NOMO-1 (cell line): ENCODE data around the gene NOL4L.

Experiments
- DNase-seq, 2 experiments: peaks; one replicate each; lab custom pipeline; 2025; ENCODE audit not compliant: unreplicated experiment in 2 of 2; lab: John Stamatoyannopoulos, UW

The NOL4L gene

GRCh38 chr20:32488066-32488838, 96.9 kb downstream of the NOL4L start:
- DNase-seq = no peak

DNA sequence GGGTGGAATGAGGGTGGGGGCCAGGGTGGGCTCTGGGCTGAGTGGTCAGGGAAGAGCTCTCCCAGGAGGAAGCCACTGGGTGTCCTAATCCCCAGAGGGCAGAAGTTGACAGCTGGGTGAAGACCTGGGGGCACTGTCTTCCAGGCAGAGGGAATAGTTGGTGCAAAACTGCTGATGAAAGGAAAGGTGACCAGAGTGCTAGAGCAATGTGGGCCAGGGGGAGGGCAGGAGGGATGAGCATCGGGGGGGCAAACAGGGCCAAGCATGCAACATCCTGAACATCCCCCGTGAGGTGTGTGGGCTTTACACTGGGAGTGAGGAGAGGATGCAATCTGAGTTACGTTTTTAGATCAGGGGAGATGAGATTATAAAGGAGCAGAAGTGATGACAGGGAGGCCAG, 97.8 kb downstream of the NOL4L start:
- no peak for DNase-seq

- DNase-seq = no peak
Observed at GRCh38 chr20:32485770-32486478, 99.2 kb downstream of the NOL4L start.

GRCh38 chr20:32484958-32485769, 100.0 kb downstream of the NOL4L start:
- peak; percentile 64 to 83 for DNase-seq

DNA sequence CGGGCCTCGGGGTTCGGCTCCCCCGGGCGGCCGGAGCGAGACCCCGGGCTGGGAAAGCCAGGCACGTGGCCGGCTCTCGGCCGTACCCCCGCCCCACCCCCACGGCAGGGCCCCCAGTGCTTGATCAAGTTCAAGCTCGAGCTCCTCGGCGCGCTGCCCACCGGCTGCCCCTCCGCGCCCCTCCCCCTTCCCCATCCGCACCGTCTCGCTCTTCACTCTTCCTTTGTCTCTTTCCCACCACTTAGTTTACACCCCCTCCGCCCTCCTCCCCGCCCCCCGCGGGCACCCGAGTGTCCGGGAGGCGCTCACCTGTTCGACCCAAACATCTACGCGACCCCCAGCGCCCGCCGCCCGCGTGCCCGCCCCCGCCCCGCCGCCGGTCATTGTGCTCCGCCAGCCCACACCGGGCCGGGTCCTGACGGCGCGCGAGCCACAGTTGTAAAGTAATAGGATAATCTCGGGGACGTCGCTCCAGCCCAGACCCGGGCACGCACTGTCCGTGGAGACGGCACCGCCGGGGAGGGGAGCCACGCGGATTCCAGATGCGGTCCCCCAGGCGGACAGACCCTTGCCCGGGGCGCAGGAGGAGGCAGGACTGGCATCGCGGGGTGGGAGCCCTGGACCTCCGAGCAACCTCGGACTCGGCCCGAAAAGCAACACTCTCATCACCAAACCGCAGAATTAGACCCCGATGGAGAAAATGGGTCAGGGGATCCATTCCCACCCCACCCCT, 100.7 kb downstream of the NOL4L start:
- DNase-seq = no peak

- DNase-seq = peak; percentile 12 to 26
Observed at GRCh38 chr20:32483351-32484224, 101.5 kb downstream of the NOL4L start.

GRCh38 chr20:32482442-32483261, 102.5 kb downstream of the NOL4L start:
- peak; percentile 49 to 61 for DNase-seq

- no peak for DNase-seq
Observed at GRCh38 chr20:32482143-32482441, 103.0 kb downstream of the NOL4L start.

GRCh38 chr20:32481311-32482142, 103.6 kb downstream of the NOL4L start:
- DNase-seq = no peak

DNA sequence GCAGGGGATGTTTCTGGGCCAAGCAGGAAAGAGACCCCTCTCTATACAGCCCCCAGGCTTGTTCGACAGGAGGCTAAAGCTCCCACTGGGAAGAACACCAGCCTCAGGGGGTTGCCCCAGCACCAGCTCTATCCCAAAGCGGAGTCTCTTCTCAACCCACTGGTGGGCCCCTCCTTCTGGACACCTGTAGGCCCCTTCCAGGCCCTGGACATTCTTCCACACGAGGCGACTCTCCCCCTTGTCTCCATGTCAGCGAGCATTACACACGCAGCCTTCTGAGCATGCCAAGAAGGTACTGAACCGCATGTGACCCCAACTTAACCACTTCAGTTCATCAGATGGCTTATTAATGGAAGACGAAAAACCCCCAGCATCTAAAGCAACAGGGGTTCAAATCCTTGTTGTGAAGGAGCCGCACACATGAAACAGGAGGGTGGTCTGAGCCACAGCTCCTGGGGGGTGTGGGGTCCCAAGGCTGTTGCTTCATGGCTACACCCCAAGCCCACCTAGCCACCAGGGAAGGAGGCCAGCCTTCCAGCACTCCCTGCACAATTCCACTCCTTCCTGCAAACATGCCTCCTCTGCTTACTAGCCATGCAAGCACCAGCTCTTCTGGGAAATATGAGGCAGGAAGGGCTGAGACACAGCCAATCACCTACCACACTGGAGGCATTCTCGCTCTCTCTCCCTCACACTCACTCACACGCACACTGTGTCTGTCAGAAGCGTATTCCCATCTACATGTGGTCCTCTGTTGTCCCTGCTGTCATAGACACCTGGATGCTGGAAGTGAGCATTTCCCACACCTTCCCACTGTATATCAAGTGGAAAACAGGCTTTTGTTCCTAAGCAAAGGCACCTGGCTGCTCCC, 104.5 kb downstream of the NOL4L start:
- DNase-seq = no peak

- no peak for DNase-seq
Observed at GRCh38 chr20:32479697-32480171, 105.4 kb downstream of the NOL4L start.

GRCh38 chr20:32479012-32479411, 106.1 kb downstream of the NOL4L start:
- DNase-seq = no peak

DNA sequence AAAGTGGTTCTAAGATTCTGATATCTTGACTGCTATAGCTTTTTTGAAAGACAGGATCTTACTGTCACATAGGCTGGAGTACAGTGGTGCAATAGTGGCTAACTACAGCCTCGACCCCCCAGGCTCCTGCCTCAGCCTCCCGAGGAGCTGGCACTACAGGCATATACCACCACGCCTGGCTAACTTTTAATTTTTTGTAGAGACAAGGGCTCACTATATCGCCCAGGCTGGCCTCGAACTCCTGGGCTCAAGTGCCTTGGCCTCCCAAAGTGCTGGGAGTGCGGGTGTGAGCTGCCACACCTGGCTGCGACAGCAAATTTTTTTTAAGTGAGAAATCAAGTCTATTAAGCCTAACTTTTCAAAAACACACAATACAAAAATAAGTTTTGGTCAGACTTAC, 106.6 kb downstream of the NOL4L start:
- DNase-seq = no peak

DNA sequence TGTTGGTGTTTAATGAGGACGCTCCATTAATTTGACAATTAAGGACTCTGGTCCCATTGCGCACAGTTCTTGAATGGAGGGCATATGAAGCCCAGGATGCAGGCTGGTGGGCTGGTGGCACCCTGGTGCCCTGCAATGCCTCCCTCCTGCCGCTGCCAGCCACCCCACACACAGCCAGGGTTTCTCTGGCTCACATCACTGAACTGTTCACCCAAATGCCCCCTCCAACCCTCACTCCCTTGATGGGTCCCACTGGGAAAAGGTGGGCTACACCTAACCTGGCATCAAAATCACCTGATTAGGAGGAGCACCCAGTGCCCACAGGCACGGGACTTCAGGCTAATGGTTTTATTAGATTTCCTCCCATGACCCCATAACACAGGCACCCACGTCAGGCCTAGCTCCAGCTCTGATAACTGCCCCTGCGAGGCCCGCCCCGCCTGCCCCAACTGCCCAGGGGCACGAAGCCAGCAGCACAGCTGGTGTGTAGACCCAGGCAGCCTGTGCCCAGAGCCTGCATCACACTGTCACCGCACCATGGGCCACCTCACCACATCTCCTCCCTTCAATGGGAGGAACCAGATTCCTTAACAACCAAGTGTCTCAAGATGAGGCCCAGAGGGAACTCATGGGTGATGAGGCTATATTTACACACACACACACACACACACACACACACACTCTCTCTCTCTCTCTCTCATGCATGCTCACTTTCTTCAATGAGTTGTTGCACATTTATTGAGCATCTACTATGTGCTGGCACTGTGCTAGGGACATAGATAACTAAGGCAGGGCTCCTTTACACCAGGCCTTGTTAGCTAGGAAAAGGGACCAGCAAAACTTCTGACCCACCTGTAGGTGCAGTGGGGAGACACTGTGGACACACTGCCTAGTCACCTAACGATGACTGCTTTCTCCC, 107.3 kb downstream of the NOL4L start:
- DNase-seq = no peak

DNA sequence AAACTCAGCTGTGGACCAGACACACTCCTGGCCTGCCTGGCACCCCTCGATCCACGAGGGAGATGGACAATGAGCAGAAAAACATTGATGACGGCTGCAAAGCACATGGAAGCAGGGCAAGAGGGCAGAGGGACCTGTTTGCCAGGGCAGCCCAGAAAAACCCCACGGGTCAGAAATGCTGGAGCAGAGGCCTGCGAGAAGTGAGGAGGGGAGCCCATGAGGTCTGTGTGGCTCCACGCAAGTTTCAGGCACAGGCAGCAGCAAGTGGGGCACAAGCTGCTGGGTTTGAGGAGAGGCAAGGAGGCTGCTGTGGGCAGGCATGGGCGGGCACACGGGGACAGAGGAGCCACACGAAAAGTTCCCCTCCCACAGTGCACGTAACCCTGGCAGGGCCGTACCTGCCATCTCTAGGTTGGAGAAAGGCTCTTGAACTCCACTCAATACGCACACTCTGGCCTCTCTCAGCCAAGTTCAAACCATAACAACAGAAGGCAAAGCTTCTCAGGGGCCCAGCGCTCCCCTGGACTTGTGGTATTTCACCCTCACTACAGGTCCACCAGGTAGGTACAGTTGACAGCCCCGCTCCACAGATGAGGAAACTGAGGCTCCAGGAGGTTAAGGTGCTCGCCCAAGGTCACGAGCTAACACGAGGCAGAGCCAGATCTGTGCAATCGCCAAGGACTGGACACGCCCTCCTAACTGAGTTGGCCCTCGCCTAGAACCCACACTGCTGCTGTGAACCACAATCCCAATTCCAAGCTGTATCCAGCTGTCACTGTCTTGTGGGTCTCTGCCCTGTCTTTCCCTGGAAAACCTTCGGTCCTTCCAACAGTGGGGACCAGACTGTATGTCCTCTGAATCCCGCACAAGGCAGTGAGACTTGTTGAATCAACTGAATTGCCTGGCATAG, 108.2 kb downstream of the NOL4L start:
- no peak for DNase-seq
